MM.1S (cell line): ENCODE data around the gene COMT.

Experiments used
- EZH2 ChIP-seq: fragments of 300-600 bp; sonication (generic); optimal IDR thresholded peaks from 2 replicates; pipeline ENCODE3; 2017; ENCODE audit warnings: low read depth, mild to moderate bottlenecking, antibody characterized with exemption, low read length, mixed read lengths
- TF ChIP-seq, protein P1 (sequence below): fragments of 300-600 bp; sonication (generic); IDR thresholded peaks from 2 replicates; pipeline ENCODE4 v1.5.1; 2016; ENCODE audit warnings: antibody characterized with exemption, low read length, mixed read lengths

GRCh38 chr22:19911540-19912270 lies 29.9 kb upstream of the COMT start:
- no peak for TF ChIP-seq EZH2
- TF ChIP-seq, protein P1, sequence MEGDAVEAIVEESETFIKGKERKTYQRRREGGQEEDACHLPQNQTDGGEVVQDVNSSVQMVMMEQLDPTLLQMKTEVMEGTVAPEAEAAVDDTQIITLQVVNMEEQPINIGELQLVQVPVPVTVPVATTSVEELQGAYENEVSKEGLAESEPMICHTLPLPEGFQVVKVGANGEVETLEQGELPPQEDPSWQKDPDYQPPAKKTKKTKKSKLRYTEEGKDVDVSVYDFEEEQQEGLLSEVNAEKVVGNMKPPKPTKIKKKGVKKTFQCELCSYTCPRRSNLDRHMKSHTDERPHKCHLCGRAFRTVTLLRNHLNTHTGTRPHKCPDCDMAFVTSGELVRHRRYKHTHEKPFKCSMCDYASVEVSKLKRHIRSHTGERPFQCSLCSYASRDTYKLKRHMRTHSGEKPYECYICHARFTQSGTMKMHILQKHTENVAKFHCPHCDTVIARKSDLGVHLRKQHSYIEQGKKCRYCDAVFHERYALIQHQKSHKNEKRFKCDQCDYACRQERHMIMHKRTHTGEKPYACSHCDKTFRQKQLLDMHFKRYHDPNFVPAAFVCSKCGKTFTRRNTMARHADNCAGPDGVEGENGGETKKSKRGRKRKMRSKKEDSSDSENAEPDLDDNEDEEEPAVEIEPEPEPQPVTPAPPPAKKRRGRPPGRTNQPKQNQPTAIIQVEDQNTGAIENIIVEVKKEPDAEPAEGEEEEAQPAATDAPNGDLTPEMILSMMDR = no peak
